ENCODE measurements around the gene RNF144B. TPM values are rescaled to one million over a fixed set of nuclear protein-coding genes. Genes with fewer than 3 reads are reported as not detected.

The RNF144B gene
- total and polyA plus RNA-seq, 2 of the 8 experiments (the other 6 are each of a cell fraction or from before 2014, with no cell fraction given): 1.8 to 11.2 TPM

DNA sequence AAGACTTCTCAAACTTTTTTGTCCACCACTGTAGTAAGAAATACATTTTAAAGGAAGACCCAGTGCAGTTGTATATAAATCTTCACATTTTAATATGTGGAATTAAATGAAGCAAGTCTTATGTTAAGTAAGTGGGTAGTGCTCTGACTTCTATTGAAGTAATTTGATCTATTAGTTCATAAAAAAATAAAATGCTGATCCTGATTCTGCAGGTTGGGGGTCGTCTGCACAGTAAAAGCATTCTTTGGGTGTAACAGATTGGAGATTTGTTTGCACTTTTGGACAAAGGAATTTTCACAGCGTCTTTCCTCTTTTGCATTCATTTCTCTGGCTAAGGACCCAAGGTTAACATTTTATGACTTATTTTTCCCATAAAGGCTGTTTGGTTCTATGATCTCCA lies 106.8 kb downstream of the RNF144B start:
- no peak overlapping the region; the same call in 1 of the 2 replicates for H2AFZ ChIP-seq (ENCODE audit: low read length)
- DNase-seq (ENCODE audit: low read depth in 1 of 2, low spot score in 2 of 2) (no peak), FAIRE-seq (no peak)
- no peak overlapping the region for H3K4me2 ChIP-seq (ENCODE audit: insufficient read depth in 1 of 2, low read depth in 2 of 2, low read length in 2 of 2)
- H3K23ac ChIP-seq (ENCODE audit: insufficient read length): no peak overlapping the region
- no peak overlapping the region for H4K8ac ChIP-seq (ENCODE audit: extremely low read depth, insufficient read depth, low read length)
- WGBS, 2 experiments (ENCODE audit: extremely low coverage in 1 of 2, insufficient coverage in 1 of 2, insufficient read length in 1 of 2, insufficient replicate concordance in 2 of 2, low coverage in 1 of 2, low lambda C conversion rate in 2 of 2, missing lambda C conversion rate in 1 of 2): 44% methylated on average over 2 of the region's 2 CpGs; no CpG with 5 or more reads in 1 of the 2 experiments
- H2BK15ac ChIP-seq (ENCODE audit: low read length): no peak overlapping the region
- no peak overlapping the region for H2AK5ac ChIP-seq (ENCODE audit: low read depth, low read length)
- H3K18ac ChIP-seq (ENCODE audit: extremely low read depth, low read length): no peak overlapping the region
- no peak overlapping the region for H3K4me3 ChIP-seq (ENCODE audit: extremely low read depth in 1 of 4, insufficient read depth in 2 of 4, low read depth in 3 of 4, low read length in 4 of 4)
- no peak overlapping the region for H3K27ac ChIP-seq (ENCODE audit: low read depth, low read length)
- no peaks in the 10 kb centered on the region for H4K20me1 ChIP-seq (replicated peaks in 1 of 2; ENCODE audit: control insufficient read depth in 1 of 2, insufficient read depth in 2 of 2, low read length in 2 of 2)
- H3K4me1 ChIP-seq (replicated peaks in 1 of 4; ENCODE audit: control insufficient read depth in 3 of 4, insufficient read depth in 4 of 4, low read length in 3 of 4): peaks cover 0 to 10% (median 4%) of the 10 kb centered on the region in 4 experiments; a peak in 5 of 7 replicates
- no peaks in the 10 kb centered on the region for H3K36me3 ChIP-seq (ENCODE audit: control insufficient read depth in 2 of 4, insufficient read depth in 4 of 4, low read length in 3 of 4)
- H3K9ac ChIP-seq (replicated peaks in 1 of 4; ENCODE audit: extremely low read depth in 1 of 4, low read depth in 3 of 4, low read length in 3 of 4): no peak overlapping the region
- H3K23me2 ChIP-seq (ENCODE audit: low read depth, low read length): no peaks in the 10 kb centered on the region; the same call in 1 of the 2 replicates
- POLR2A ChIA-PET (ENCODE audit: partially characterized antibody): no interaction called here
- no peak overlapping the region for H4K5ac ChIP-seq (ENCODE audit: insufficient read length, low read depth, low read length)
- H3K79me2 ChIP-seq (ENCODE audit: control insufficient read depth in 1 of 2, insufficient read depth in 2 of 2, low read length in 2 of 2): no peaks in the 10 kb centered on the region
- CTCF ChIA-PET (ENCODE audit: partially characterized antibody): no interaction called here
- H3K79me1 ChIP-seq (ENCODE audit: low read depth, low read length): no peaks in the 10 kb centered on the region
- no peak overlapping the region for H2BK20ac ChIP-seq (ENCODE audit: low read length)
- H3K14ac ChIP-seq (ENCODE audit: insufficient read length): no peak overlapping the region
- no peak overlapping the region for H3K56ac ChIP-seq (replicated peaks; ENCODE audit: insufficient read length, low read depth, low read length)
- no peaks in the 10 kb centered on the region for H3K9me3 ChIP-seq (ENCODE audit: insufficient read depth in 2 of 2, low read depth in 1 of 2, low read length in 1 of 2)
- H3K27me3 ChIP-seq (replicated peaks in 1 of 4; ENCODE audit: control insufficient read depth in 3 of 4, extremely low read depth in 1 of 4, insufficient read depth in 3 of 4, low read length in 3 of 4): no peaks in the 10 kb centered on the region
- H2BK5ac ChIP-seq (ENCODE audit: low read depth, low read length): no peak overlapping the region
- no peak overlapping the region for H4K91ac ChIP-seq (replicated peaks; ENCODE audit: insufficient read length, low read length)
- no peak overlapping the region for H2BK120ac ChIP-seq (replicated peaks; ENCODE audit: low read depth, low read length)
- no peak overlapping the region for H2BK12ac ChIP-seq (ENCODE audit: low read depth, low read length)
- no peak overlapping the region for H3K4ac ChIP-seq (replicated peaks; ENCODE audit: insufficient read length, low read depth, low read length)
- TF ChIP-seq KDM1A (IDR thresholded peaks at IDR 0.05; ENCODE audit: borderline replicate concordance, low read length) (no peak), TEAD4 (IDR thresholded peaks at IDR 0.05; ENCODE audit: low read depth, low read length) (no peak)

Data from H1 (cell line).